ENCODE measurements around the gene GJD3.

Gene GJD3

DNA sequence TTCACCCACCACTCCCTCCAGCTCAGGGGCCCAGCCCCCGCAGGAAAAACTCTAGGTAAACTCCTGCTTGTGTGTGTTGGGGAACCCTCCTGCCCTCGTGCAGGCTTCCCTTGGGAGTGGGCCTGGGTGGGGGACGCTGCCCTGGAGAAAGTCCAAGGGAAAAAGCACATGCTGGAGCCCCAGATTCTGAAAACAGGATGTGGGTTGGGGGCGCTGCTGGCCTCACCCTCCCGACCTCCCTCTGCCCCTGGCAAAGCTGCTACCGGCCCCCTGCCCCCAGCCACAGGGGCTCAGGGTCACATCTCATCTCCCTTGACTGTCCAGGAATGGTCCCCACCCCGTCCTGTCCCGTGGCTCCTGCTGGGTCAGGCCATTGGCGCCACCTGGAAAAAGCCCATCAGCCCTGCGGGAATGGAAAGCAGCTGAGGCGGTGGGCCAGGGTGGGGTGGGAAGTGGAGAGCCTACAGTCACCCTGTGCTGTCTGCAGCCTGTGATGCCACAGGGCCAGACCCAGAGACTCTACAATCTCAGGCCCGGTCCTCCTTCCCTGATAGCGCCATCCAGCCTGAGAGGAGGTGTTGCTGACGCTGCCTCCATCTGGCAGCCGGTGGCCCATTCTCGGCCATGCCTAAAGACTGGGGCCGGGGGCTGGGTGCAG is 2.5 kb upstream of the GJD3 start:
- no peak for DNase-seq

DNA sequence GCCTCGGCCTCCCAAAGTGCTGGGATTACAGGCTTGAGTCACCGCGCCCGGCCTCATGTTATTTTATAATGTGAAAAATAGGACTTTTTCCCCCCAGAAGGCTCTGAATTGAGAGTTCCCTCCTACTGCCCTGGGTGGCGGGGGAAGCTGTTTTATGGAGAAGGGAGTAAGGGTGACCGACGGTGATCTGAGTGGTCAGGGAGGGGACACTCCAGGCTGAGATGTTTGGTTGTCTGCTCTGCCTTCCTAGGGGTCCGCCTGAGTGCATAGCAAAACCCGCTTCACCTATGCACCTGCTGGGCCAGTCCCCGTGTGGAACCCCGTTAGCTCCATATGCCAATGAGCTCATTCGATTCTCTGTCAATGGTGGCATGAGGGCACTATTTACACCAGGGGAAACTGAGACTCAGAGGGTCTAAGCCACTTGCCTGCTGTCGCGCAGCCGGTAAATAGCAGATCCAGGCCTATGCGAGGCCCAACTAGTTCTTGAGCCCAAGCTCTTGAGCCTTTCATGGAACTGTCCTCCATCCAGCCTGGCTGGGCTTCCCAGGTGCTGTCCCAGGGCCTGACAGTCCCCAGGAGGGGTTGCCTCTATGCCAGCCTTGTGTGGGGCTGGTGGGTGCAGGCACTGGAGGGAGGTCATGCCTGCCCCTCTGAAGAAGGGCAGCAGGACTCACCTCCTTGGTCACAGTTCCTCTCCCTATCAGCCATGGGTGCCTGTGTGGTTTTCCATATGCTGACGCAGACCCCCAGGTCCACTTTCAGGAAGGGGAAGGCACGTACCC is 1.7 kb upstream of the GJD3 start:
- DNase-seq, result no peak

DNA sequence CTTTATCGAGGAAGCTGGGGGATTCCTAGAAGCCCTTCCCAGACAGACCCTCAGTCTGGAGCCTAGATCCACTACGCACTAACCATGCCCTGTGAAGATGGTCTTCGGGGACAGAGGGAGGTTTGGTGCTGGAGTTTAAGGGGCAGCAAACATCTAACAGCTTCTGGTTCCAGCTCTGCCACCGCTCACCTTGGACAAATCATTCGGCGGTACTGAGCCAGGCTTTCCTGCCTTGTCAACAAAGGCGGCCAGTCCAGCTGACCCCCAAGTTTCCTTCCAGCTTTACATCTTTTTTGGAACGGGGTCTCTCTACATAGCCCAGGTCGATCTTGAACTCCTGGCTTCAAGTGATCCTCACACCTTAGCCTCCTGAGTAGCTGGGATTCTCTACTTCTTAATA is 369 bp upstream of the GJD3 start:
- no peak for DNase-seq

DNA sequence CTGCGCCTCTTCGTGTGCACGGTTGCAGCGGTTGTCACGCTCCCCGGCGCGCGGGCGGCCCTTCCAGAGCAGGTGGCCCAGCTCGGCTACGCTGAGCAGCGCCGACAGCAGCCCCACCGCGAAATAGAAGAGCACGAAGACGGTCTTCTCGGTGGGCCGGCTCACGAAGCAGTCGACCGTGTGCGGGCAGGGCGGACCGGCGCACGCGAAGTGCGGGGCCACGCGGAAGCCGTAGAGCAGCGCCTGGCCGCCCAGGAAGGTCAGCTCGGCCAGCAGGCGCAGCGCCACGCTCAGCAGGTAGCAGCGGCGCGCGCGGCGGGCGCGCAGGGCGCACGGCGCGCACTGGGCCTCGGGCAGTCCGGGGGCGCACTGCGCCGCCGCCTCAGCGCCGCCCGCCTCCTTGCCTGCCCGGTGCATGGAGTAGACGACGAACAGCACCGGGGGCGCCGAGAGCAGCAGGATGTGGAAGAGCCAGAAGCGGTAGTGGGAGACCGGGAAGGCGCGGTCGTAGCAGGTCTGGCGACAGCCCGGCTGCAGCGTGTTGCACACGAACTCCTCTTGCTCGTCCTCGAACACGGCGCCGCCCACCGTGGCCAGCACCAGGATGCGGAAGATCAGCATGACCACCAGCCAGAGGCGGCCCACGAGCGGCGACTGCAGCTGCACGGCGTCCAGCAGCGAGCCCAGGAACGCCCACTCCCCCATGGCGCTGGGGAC is 1.3 kb downstream of the GJD3 start:
- DNase-seq, result no peak

DNA sequence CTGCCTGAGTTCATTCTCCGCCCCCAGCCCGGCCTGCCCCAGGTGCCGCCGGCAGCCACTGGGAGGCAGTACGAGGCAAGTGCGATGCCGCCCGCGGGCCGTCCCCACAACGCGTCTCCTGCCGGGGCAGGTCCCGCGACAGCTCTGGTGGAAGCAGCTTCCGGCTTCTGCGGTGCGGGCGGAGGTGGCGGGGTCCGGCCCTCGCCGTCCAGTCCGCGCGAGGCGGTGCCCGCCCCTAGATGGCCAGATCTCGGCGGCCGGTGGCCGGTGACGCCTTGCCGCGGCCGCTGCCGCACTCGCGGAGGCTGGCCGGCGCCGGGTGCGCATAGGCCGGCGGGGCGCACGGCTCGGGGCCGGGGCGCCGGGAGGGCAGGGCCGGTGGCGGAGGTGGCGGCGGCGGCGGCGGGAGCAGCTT is 1.8 kb downstream of the GJD3 start:
- peak; percentile 60 for DNase-seq

DNA sequence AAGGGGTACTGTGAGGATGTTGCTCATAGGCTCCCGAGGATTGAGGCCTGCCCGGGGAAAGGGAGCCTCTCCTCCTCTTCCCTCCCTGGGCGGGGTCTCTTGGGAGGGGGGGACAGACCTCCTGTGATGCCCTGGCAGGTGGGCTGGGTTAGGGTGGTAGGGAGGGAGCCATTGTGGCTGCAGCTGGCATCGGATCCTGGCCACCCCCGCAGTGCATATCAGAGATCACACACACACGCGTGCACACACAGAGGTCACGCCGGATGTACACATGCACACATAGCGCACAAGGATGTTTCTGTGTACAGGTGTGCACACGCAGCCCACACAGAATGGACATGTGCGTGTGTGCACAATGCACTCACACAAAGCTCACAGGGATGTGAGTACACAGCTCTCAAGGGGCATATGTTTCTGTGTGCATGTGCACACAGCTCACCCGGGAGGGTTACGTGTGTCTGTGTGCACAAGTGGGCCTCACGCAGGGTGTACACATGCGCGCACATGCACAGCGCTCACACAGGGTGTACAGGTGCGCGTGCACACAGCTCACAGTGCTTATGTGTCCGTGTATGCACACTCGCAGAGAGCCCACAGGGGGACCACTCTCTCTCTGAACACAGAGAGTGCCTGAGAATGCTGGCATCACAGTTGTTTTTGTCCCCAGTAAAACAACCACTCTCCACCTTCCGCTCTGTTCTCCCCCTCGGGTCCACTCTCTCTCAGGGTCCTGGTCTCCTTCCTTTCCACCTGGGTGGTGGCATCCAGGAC is 2.4 kb downstream of the GJD3 start:
- no peak for DNase-seq

DNA sequence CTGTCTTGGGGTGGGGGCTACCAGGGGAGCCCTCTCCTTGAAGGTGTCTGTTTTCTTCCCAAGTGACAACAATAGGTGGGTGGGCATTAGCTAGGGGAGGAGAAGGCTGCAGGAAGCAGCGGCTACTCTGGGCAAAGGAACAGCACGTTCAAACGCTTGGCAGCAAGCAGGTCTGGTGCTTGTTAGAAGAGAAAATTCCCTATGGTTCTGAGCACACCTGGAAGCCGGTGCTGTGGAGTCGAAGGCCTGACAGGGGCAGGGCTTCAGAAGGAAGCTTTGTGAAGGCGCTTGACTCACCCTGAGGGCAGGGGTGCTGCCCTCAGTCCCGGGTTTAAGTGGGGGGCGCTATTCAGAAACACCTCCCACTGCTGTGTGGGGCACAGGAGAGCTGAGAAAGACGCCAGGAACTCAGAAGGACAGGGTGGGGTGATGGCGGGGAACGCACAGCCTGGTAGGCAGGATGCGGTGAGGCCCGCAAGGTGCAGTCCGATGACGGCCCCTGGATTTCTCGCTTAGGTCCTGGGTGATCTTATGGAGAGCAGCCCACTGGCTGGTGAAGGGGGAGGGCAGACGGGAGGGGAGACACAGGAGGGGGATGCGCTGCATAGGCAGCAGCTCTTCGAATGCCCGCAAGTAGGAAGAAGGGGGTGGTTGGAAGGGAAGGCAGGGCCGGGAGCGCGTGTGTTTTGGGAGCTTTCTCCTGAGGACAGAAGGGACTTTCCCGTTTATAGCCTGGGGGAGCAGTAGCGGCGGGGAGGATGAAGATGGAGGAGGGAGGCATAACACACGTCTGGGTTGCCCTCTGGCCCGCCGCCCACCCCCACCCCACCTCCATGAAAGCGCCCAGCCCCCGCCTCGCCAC is 3.2 kb downstream of the GJD3 start:
- no peak for DNase-seq

DNA sequence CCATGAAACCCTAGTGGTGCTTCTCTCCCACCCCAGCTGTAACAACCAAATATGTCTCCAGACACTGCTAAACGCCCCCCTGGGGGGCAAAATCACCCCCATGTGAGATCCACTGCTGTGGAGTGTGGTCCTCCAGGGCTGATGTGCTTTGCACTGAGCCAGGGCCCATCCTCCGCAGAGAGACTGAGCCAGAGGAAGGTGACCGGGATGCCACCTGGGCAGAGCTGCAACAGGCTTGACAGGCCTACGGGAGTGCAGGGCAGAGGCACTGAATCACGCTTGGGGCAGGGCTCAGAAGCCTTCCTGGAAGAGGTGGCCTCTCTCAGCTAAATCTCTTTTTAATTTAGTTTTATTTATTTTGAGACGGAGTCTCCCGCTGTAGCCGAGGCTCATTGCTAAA is 4.4 kb downstream of the GJD3 start:
- DNase-seq, result no peak

DNA sequence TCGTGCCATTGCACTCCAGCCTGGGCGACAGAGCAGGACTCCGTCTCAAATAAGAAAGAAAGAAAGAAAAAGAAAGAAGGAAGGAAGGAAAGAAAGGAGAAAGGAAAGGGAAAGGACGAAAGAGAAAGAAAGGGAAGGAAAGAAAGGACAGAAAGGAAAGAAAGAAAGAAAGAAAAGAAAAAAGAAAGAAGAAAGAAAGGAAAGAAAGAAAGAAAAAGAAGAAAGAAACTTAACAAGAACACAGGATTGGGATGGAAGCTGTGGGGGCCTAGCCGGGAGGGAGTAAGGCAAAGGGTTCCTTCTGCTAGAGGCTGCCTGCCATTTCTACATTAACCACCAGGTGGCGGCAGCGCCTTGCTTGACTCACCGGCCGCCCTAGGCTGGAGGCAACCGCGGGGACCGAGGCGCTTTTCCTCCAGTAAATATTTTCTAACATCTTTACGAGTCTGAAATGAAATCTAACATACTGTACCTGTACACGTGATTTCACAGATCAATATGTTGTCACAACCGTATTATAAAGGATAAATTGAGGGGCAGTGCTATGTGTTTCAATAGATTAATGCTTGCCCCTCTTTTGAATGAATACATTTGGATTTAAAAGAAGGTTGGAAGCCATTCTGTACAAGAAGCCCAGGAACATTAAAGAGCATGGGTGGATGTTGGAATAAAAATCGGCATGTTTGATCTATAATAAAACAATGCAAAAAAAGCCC is 6.1 kb downstream of the GJD3 start:
- DNase-seq, result peak; percentile 86

DNA sequence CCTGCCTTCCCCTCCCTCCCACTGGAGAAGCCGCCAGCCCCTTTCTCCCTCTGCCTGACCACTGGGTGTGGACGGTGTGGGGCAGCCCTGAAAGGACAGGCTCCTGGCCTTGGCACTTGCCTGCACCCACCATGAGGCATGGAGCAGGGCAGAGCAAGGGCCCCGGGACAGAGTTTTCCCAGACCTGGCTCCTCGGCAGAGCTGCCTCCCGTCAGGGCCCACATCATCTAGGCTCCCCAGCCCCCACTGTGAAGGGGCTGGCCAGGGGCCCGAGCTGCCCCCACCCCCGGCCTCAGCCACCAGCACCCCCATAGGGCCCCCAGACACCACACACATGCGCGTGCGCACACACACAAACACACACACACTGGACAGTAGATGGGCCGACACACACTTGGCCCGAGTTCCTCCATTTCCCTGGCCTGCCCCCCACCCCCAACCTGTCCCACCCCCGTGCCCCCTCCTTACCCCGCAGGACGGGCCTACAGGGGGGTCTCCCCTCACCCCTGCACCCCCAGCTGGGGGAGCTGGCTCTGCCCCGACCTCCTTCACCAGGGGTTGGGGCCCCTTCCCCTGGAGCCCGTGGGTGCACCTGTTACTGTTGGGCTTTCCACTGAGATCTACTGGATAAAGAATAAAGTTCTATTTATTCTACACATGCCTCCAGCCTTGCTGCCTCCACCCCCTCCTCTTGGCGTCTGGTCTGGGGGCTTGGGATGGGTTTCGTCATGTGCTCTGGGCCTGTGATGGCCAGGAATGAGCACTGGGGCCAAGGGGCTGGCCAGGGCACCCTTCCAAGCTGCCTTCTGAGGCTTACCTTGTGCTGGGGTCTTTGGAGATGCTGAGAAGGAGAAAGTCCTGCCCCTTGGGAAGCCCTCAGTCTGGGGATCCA is 7.3 kb downstream of the GJD3 start:
- no peak for DNase-seq

DNA sequence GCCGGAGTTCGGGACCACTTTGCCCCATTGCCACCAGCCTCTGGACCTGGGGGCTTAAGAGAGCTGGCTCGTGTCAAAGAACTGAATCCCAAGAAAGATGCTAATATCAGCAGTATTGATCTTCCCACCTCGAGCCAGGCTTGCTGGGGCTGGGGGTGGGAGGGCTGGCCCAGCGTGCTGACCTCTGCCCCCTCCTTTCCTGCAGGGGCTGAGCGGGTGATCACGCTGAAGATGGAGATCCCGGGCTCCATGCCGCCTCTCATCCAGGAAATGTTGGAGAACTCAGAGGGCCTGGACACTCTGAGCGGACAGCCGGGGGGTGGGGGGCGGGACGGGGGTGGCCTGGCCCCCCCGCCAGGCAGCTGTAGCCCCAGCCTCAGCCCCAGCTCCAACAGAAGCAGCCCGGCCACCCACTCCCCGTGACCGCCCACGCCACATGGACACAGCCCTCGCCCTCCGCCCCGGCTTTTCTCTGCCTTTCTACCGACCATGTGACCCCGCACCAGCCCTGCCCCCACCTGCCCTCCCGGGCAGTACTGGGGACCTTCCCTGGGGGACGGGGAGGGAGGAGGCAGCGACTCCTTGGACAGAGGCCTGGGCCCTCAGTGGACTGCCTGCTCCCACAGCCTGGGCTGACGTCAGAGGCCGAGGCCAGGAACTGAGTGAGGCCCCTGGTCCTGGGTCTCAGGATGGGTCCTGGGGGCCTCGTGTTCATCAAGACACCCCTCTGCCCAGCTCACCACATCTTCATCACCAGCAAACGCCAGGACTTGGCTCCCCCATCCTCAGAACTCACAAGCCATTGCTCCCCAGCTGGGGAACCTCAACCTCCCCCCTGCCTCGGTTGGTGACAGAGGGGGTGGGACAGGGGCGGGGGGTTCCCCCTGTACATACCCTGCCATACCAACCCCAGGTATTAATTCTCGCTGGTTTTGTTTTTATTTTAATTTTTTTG is 8.5 kb downstream of the GJD3 start:
- no peak for DNase-seq

DNA sequence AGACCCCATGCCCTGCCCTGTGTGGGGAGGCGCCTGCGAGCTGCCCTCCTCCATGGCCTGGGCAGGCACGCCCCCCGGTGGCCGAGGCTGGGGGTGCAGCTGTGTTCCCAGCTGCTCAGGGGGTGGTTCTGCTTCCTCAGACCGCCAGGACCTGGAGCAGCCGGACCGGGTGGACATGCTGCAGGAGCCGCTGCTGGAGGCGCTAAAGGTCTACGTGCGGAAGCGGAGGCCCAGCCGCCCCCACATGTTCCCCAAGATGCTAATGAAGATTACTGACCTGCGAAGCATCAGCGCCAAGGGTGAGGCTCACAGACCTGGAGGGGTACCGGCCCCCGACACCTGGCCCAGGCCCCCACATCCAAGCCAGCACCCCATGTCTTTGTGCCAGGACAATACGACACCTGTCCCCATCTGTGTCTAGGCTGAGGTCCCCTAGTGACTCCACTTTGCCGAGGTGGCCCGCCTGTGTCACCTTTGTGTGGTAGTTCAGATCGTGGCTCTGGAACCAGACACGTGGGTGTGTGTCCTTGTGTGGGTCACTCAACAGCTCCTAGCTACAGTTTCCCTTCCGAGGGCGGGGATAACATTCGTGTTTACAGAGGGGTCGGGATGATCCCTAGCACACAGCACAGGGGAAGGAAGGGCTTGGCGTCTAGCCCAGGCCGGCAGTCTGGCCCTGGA is 9.3 kb downstream of the GJD3 start:
- DNase-seq, result peak; percentile 73

DNA sequence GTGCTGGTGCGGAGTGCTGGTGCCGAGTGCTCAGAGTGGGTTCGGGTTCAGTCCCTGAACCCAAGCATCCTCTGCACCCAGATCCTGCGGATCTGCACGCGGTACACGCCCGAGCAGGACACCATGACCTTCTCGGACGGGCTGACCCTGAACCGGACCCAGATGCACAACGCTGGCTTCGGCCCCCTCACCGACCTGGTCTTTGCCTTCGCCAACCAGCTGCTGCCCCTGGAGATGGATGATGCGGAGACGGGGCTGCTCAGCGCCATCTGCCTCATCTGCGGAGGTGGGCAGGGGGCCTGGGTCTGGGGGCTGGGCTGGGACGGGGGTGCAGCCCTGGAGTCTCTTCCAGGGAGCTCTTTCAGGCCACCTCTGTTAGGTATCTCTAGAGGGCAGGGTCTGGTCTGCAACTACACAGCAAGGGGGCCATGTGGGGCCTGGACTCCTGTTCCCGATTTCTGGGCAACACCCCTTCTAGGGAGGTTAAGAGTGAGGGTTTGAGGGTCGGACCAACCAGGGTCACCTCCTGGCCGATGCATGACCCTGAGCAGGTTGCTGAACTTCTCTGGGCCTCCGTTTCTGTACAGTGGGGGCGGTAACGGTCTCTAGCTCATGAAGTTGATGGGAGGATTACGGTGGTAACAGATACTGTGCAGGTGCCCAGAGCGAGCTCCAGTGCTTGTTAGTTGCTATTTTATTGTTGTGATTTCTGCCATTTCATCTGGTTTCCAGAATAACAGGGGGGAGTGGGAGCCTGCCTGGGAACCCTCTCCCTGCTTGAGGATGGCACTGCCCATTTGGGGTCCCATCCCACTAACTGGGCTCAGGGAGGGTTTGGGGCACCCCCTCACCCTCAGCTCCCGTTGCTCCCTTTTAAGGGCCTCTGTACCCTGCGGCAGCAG is 10.1 kb downstream of the GJD3 start:
- no peak for DNase-seq

DNA sequence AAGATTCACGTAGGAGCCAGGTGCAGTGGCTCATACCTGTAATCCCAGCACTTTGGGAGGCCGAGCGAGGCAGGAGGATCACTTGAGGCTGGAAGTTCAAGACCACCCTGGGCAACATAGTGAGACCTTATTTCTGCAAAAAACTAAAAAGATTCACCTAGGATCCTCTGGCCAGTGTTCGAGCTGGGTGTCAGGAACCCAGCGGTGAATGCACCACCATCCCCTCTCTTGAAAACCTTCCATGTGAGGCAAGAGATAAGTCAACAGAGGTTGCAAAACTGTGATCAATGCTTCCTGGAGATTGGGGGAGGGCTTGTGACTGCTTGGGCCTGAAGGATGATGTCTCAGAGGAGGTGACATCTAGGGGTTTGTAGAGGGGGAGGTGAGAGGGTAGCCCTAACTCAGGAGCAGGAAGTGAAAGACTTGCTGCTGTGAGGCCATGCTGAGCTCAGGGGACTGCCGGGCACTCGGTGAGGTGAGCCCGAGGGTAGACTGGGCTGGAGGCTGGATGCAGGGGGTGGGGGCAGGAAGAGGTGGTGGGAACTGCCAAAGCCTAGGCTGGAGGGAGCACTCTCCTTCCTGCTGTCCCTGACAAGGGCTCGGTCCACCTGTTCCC is 11.7 kb downstream of the GJD3 start:
- DNase-seq, result no peak

DNA sequence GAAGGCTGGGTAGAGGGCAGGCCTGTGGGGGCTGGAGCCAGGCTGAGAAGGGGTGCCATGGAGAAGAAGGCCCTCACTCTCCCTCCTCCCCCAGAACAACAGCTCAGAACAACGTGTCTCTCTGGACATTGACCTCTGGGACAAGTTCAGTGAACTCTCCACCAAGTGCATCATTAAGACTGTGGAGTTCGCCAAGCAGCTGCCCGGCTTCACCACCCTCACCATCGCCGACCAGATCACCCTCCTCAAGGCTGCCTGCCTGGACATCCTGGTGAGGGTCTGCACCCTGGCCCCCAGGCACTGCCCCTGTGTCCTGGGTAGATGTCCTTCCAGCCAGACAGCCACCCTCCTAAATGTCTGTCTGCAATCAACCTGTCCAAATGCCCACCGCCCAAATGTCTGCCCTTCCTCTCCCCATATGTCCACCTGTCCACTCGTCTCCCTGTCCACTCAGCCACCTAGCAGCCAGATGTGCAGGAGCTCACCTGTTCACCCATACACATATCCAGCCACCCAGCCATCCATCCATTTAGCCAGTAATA is 12.2 kb downstream of the GJD3 start:
- no peak for DNase-seq

DNA sequence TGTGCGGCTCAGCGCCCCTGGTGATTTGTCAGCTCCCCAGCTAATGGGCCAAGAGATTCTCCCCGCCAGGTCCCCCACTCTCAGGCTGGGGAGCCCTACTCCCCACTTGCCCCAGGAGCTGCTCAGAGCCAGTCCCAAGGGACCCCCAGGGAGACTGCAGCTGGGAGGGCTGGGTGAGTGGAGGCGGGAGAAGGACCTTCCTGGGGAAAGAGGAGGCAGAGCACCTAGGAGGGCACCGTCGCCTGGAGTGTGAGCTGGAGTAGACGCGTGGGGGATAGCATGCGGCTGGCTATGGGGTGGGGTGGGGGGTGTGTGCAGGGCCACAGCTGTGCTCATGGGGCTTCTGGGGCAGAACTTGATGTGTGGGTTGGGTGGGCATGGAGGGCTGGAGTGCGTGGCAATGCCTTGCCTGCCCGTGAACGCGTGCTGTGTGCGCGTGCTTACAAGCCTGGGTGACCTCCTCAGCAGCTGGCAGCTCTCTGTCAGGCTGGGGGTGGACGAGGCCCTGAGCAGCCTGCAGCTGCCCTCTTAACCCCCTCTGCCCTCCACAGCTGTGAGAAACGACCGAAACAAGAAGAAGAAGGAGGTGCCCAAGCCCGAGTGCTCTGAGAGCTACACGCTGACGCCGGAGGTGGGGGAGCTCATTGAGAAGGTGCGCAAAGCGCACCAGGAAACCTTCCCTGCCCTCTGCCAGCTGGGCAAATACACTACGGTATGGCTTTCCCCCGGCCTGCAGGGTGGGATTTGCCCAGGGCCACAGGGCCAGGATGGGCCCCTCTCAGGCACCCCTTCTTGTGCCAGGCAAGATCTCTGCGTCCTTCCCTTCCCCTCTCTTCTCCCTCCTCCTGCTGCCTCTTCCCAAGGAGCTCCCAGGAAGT is 12.9 kb downstream of the GJD3 start:
- DNase-seq, result no peak
